Memory B cell (primary cell): Measurements from ENCODE around the gene PDE2A.

Source experiments
- ATAC-seq: fragments of 150-1000 bp; cut with Tn5 transposase; 2 replicates; pipeline ENCODE4 v1.10.0; 2021; ENCODE audit warnings: low read depth, mild to moderate bottlenecking, moderate library complexity
- DNase-seq, 2 donors: peaks; one replicate each; pipeline ENCODE4 v3.0.0; 2022; ENCODE audit warnings: low spot score in 2 of 2
- H3K27ac Mint-ChIP-seq: one replicate; pipeline ENCODE4 v1.8.0; 2022; ENCODE audit warnings: mild to moderate bottlenecking, moderate library complexity, mixed read lengths
- H3K27me3 Mint-ChIP-seq: one replicate; pipeline ENCODE4 v1.8.0; 2022; ENCODE audit warnings: mixed read lengths
- H3K36me3 Mint-ChIP-seq: one replicate; pipeline ENCODE4 v1.8.0; 2022; ENCODE audit warnings: mild to moderate bottlenecking, mixed read lengths
- H3K4me1 Mint-ChIP-seq: one replicate; pipeline ENCODE4 v1.8.0; 2022; ENCODE audit warnings: mixed read lengths
- H3K4me3 Mint-ChIP-seq: one replicate; pipeline ENCODE4 v1.8.0; 2022; ENCODE audit warnings: mild to moderate bottlenecking, moderate library complexity, mixed read lengths
- H3K9me3 Mint-ChIP-seq: one replicate; pipeline ENCODE4 v1.8.0; 2022; ENCODE audit warnings: mixed read lengths

PDE2A gene

GRCh38 chr11:72673943-72674828, at the start of gene PDE2A:
Gene PDE2A, minus strand, starts transcription at chr11:72674422. Its CDS starts 215 bp downstream, at chr11:72674207.
- no peaks in the 10 kb centered on the region for H3K9me3 Mint-ChIP-seq
- H3K4me3 Mint-ChIP-seq: no peak within 1 kb of the TSS
- H3K27me3 Mint-ChIP-seq: peaks cover 27% of the 10 kb centered on the region
- no peaks in the 10 kb centered on the region for H3K36me3 Mint-ChIP-seq
- H3K27ac Mint-ChIP-seq: no peak within 1 kb of the TSS
- peaks cover 23% of the 10 kb centered on the region for H3K4me1 Mint-ChIP-seq
- ATAC-seq (no peak), DNase-seq (no peak)

GRCh38 chr11:72723508-72723907, 49.3 kb upstream of the PDE2A start:
- no peak overlapping the region for H3K4me3 Mint-ChIP-seq
- peaks cover 19% of the 10 kb centered on the region for H3K36me3 Mint-ChIP-seq
- H3K9me3 Mint-ChIP-seq: no peaks in the 10 kb centered on the region
- ATAC-seq: no peak
- no peak overlapping the region for H3K27ac Mint-ChIP-seq
- DNase-seq: no peak
- no peaks in the 10 kb centered on the region for H3K27me3 Mint-ChIP-seq
- peaks cover 70% of the 10 kb centered on the region for H3K4me1 Mint-ChIP-seq

GRCh38 chr11:72722050-72722748, 48.0 kb upstream of the PDE2A start:
- Mint-ChIP-seq H3K9me3 (no peaks in the 10 kb centered on the region), H3K27me3 (no peaks in the 10 kb centered on the region), H3K4me3 (peak overlapping the region; percentile 84), H3K27ac (peak overlapping the region; percentile 77), H3K36me3 (peaks cover 14% of the 10 kb centered on the region), H3K4me1 (peaks cover 67% of the 10 kb centered on the region)
- DNase-seq (peak; percentile 82 to 89), ATAC-seq (peak; percentile 86)

GRCh38 chr11:72721689-72722049, 47.4 kb upstream of the PDE2A start:
- DNase-seq: no peak
- peaks cover 14% of the 10 kb centered on the region for H3K36me3 Mint-ChIP-seq
- H3K9me3 Mint-ChIP-seq: no peaks in the 10 kb centered on the region

GRCh38 chr11:72721276-72721675, 47.1 kb upstream of the PDE2A start:
- ATAC-seq (no peak), DNase-seq (no peak)
- peaks cover 66% of the 10 kb centered on the region for H3K4me1 Mint-ChIP-seq
- peak overlapping the region; percentile 77 for H3K27ac Mint-ChIP-seq
- no peaks in the 10 kb centered on the region for H3K27me3 Mint-ChIP-seq
- H3K4me3 Mint-ChIP-seq: peak overlapping the region; percentile 84
- H3K9me3 Mint-ChIP-seq: no peaks in the 10 kb centered on the region
- peaks cover 14% of the 10 kb centered on the region for H3K36me3 Mint-ChIP-seq

More at GRCh38 chr11:72721689-72722049, 47.4 kb upstream of the PDE2A start:
- peak overlapping the region; percentile 77 for H3K27ac Mint-ChIP-seq
- H3K4me1 Mint-ChIP-seq: peaks cover 68% of the 10 kb centered on the region
- no peak for ATAC-seq
- no peaks in the 10 kb centered on the region for H3K27me3 Mint-ChIP-seq
- H3K4me3 Mint-ChIP-seq: peak overlapping the region; percentile 84

- DNase-seq (no peak), ATAC-seq (no peak)
- H3K27ac Mint-ChIP-seq: peak overlapping the region; percentile 77
- H3K9me3 Mint-ChIP-seq: no peaks in the 10 kb centered on the region
- no peaks in the 10 kb centered on the region for H3K27me3 Mint-ChIP-seq
- H3K4me3 Mint-ChIP-seq: peak overlapping the region; percentile 84
- peaks cover 65% of the 10 kb centered on the region for H3K4me1 Mint-ChIP-seq
- peaks cover 17% of the 10 kb centered on the region for H3K36me3 Mint-ChIP-seq
Observed at GRCh38 chr11:72720784-72721183, 46.6 kb upstream of the PDE2A start.

- Mint-ChIP-seq H3K27me3 (no peaks in the 10 kb centered on the region), H3K36me3 (peaks cover 14% of the 10 kb centered on the region), H3K4me3 (peak overlapping the region; percentile 84), H3K4me1 (peaks cover 61% of the 10 kb centered on the region), H3K9me3 (no peaks in the 10 kb centered on the region), H3K27ac (peak overlapping the region; percentile 77)
- no peak for DNase-seq
- no peak for ATAC-seq
Observed at GRCh38 chr11:72720047-72720446, 45.8 kb upstream of the PDE2A start.

- ATAC-seq: no peak
Observed at GRCh38 chr11:72719551-72719950, 45.3 kb upstream of the PDE2A start.

GRCh38 chr11:72719144-72719543, 44.9 kb upstream of the PDE2A start:
- no peak for DNase-seq
- no peak overlapping the region for H3K4me3 Mint-ChIP-seq
- H3K36me3 Mint-ChIP-seq: peaks cover 17% of the 10 kb centered on the region
- ATAC-seq: no peak
- H3K4me1 Mint-ChIP-seq: peaks cover 67% of the 10 kb centered on the region
- H3K9me3 Mint-ChIP-seq: no peaks in the 10 kb centered on the region
- no peaks in the 10 kb centered on the region for H3K27me3 Mint-ChIP-seq
- no peak overlapping the region for H3K27ac Mint-ChIP-seq

More at GRCh38 chr11:72719551-72719950, 45.3 kb upstream of the PDE2A start:
- Mint-ChIP-seq H3K27ac (peak overlapping the region; percentile 77), H3K9me3 (no peaks in the 10 kb centered on the region), H3K36me3 (peaks cover 14% of the 10 kb centered on the region), H3K4me1 (peaks cover 64% of the 10 kb centered on the region), H3K27me3 (no peaks in the 10 kb centered on the region), H3K4me3 (peak overlapping the region; percentile 16)
- DNase-seq: no peak

- no peak for ATAC-seq
- Mint-ChIP-seq H3K27me3 (no peaks in the 10 kb centered on the region), H3K4me1 (peaks cover 61% of the 10 kb centered on the region), H3K9me3 (no peaks in the 10 kb centered on the region), H3K36me3 (peaks cover 14% of the 10 kb centered on the region), H3K4me3 (no peak overlapping the region), H3K27ac (no peak overlapping the region)
- no peak for DNase-seq
Observed at GRCh38 chr11:72718101-72718501, 43.9 kb upstream of the PDE2A start.

- Mint-ChIP-seq H3K27ac (no peak overlapping the region), H3K4me3 (no peak overlapping the region), H3K27me3 (no peaks in the 10 kb centered on the region), H3K4me1 (peaks cover 58% of the 10 kb centered on the region), H3K36me3 (peaks cover 20% of the 10 kb centered on the region), H3K9me3 (no peaks in the 10 kb centered on the region)
- ATAC-seq (no peak), DNase-seq (no peak)
Observed at GRCh38 chr11:72716788-72717435, 42.7 kb upstream of the PDE2A start.

- H3K27me3 Mint-ChIP-seq: no peaks in the 10 kb centered on the region
- no peak overlapping the region for H3K27ac Mint-ChIP-seq
- H3K36me3 Mint-ChIP-seq: peaks cover 20% of the 10 kb centered on the region
- H3K4me3 Mint-ChIP-seq: no peak overlapping the region
- H3K9me3 Mint-ChIP-seq: no peaks in the 10 kb centered on the region
- no peak for DNase-seq
- H3K4me1 Mint-ChIP-seq: peaks cover 54% of the 10 kb centered on the region
- ATAC-seq: no peak
Observed at GRCh38 chr11:72716290-72716689, 42.1 kb upstream of the PDE2A start.

GRCh38 chr11:72712841-72713240, 38.6 kb upstream of the PDE2A start:
- Mint-ChIP-seq H3K36me3 (peaks cover 35% of the 10 kb centered on the region), H3K4me3 (no peak overlapping the region), H3K4me1 (peaks cover 26% of the 10 kb centered on the region), H3K27me3 (no peaks in the 10 kb centered on the region), H3K27ac (no peak overlapping the region), H3K9me3 (no peaks in the 10 kb centered on the region)
- DNase-seq (no peak), ATAC-seq (no peak)

GRCh38 chr11:72712168-72712751, 38.0 kb upstream of the PDE2A start:
- peaks cover 39% of the 10 kb centered on the region for H3K36me3 Mint-ChIP-seq
- H3K4me3 Mint-ChIP-seq: no peak overlapping the region
- no peak for DNase-seq
- no peak overlapping the region for H3K27ac Mint-ChIP-seq
- no peaks in the 10 kb centered on the region for H3K9me3 Mint-ChIP-seq
- no peaks in the 10 kb centered on the region for H3K27me3 Mint-ChIP-seq
- H3K4me1 Mint-ChIP-seq: peaks cover 25% of the 10 kb centered on the region
- ATAC-seq: no peak
